SU-DHL-6 (cell line): ENCODE data around the gene DPP10.

Experiments
- H2AFZ ChIP-seq: fragments of 200-600 bp; sonication (generic); 2 replicates; pipeline ENCODE4 v1.6.1; 2014; ENCODE audit warnings: low read depth, mild to moderate bottlenecking, moderate library complexity, mixed read lengths, antibody characterized with exemption, low read length; ENCODE audit not compliant: severe bottlenecking
- H3F3A ChIP-seq: fragments of 200-600 bp; shearing (Covaris generic); 2 replicates; pipeline ENCODE4 v1.6.0; 2016; ENCODE audit warnings: antibody characterized with exemption, mild to moderate bottlenecking; ENCODE audit not compliant: insufficient read depth
- H3K27ac ChIP-seq: fragments of 200-600 bp; sonication (generic); 2 replicates; pipeline ENCODE4 v1.5.1; 2016; ENCODE audit warnings: low read depth, mild to moderate bottlenecking, low read length, moderate library complexity, mixed read lengths
- H3K27me3 ChIP-seq: fragments of 200-600 bp; sonication (generic), shearing (Covaris generic); 2 replicates; pipeline ENCODE4 v1.6.0; 2014; ENCODE audit warnings: mild to moderate bottlenecking, low read length
- H3K36me3 ChIP-seq: fragments of 200-600 bp; sonication (generic); 2 replicates; pipeline ENCODE4 v1.6.1; 2014; ENCODE audit warnings: mild to moderate bottlenecking, low read length, mixed read lengths
- H3K4me2 ChIP-seq: fragments of 300-600, 200-600 bp; shearing (Covaris generic), sonication (generic); 2 replicates; pipeline ENCODE4 v1.6.0; 2014; ENCODE audit warnings: low read length, low read depth, mild to moderate bottlenecking; ENCODE audit not compliant: poor library complexity, severe bottlenecking
- H3K4me3 ChIP-seq: fragments of 200-600 bp; sonication (generic); 2 replicates; pipeline ENCODE4 v1.5.1; 2014; ENCODE audit warnings: antibody characterized with exemption, low read length, mild to moderate bottlenecking, mixed read lengths; ENCODE audit not compliant: insufficient read depth, poor library complexity, severe bottlenecking
- H3K79me2 ChIP-seq: fragments of 200-600 bp; sonication (generic); 2 replicates; pipeline ENCODE4 v1.6.1; 2014; ENCODE audit warnings: mild to moderate bottlenecking, low read length, moderate library complexity; ENCODE audit not compliant: insufficient read depth
- H3K9ac ChIP-seq: fragments of 200-600 bp; sonication (generic); 2 replicates; pipeline ENCODE4 v1.7.0; 2014; ENCODE audit warnings: mild to moderate bottlenecking, low read length
- H3K9me2 ChIP-seq: fragments of 200-600 bp; sonication (generic); replicated peaks from 2 replicates; pipeline ENCODE4 v1.6.1; 2014; ENCODE audit warnings: low read length; ENCODE audit not compliant: insufficient read depth
- H3K9me3 ChIP-seq: fragments of 200-600 bp; sonication (generic); 2 replicates; pipeline ENCODE4 v1.6.1; 2014; ENCODE audit warnings: low read length, mixed read lengths; ENCODE audit not compliant: insufficient read depth
- H4K20me1 ChIP-seq: fragments of 200-600 bp; sonication (generic); 2 replicates; pipeline ENCODE4 v1.6.1; 2014; ENCODE audit warnings: low read depth, mild to moderate bottlenecking, antibody characterized with exemption, low read length, moderate library complexity, mixed read lengths
- EZH2phosphoT487 ChIP-seq: fragments of 200-600 bp; sonication (generic), shearing (Covaris generic); conservative IDR thresholded peaks from 2 replicates; pipeline ENCODE4 v1.6.1; 2018; ENCODE audit warnings: mild to moderate bottlenecking, antibody characterized with exemption, low read length, moderate library complexity, mixed read lengths
- TF ChIP-seq, protein P1 (sequence below): fragments of 200-600 bp; sonication (generic); IDR thresholded peaks from one replicate; pipeline ENCODE4 v1.5.1; 2017; ENCODE audit warnings: antibody characterized with exemption, mild to moderate bottlenecking, low read length, moderate library complexity; ENCODE audit not compliant: insufficient read depth, poor library complexity, severe bottlenecking

The DPP10 gene

DNA sequence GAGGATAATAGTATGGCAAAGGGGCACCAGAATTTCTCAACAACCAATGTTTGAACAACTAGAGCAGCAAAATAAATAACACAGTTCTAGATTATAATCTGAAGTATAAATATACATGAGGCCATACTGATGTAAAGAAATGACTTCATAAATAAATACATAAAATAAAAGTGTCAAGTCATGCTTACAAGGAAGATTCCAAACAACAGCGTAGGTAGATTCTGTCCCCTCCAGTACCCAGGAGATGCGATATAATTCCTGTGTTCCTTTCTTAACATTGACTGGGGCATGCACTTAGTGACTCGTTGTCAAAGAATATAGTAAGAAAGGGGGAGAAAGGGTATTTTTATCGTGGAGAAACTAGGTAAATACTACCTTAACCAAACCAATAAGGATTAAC is 355.1 kb downstream of the DPP10 start:
- Histone ChIP-seq H3K4me3 (no peak overlapping the region), H3K9ac (no peak overlapping the region), H3K79me2 (no peaks in the 10 kb centered on the region), H4K20me1 (no peaks in the 10 kb centered on the region), H3K36me3 (no peaks in the 10 kb centered on the region), H3K27ac (no peak overlapping the region), H3K9me3 (no peaks in the 10 kb centered on the region), H3K9me2 (no peaks in the 10 kb centered on the region), H3K27me3 (no peaks in the 10 kb centered on the region), H3K4me2 (no peak overlapping the region), H3F3A (no peaks in the 10 kb centered on the region), H2AFZ (no peak overlapping the region)
- no peak for TF ChIP-seq EZH2phosphoT487
- TF ChIP-seq, protein P1, sequence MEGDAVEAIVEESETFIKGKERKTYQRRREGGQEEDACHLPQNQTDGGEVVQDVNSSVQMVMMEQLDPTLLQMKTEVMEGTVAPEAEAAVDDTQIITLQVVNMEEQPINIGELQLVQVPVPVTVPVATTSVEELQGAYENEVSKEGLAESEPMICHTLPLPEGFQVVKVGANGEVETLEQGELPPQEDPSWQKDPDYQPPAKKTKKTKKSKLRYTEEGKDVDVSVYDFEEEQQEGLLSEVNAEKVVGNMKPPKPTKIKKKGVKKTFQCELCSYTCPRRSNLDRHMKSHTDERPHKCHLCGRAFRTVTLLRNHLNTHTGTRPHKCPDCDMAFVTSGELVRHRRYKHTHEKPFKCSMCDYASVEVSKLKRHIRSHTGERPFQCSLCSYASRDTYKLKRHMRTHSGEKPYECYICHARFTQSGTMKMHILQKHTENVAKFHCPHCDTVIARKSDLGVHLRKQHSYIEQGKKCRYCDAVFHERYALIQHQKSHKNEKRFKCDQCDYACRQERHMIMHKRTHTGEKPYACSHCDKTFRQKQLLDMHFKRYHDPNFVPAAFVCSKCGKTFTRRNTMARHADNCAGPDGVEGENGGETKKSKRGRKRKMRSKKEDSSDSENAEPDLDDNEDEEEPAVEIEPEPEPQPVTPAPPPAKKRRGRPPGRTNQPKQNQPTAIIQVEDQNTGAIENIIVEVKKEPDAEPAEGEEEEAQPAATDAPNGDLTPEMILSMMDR: no peak

DNA sequence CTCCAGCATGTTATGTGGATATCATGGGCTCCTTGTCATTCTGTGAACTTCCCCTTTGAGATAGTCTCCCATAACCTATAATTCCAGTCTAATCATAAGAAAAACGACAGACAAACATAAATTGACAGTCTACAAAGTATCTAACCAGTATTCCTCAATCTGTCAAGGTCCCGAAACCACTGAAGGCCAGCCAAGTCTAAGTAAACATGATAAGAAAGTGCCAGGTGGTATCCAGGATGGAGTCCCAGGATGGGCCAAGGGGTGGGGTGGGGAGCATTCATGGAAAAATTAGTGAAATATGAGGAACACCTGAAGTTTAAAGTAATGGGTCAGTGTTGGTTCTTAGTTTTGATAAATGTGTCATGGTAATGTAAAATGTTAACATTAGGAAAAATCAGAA is 355.5 kb downstream of the DPP10 start:
- Histone ChIP-seq H3K27me3 (no peaks in the 10 kb centered on the region), H3K9me3 (no peaks in the 10 kb centered on the region), H3K9ac (no peak overlapping the region), H3K9me2 (no peaks in the 10 kb centered on the region), H2AFZ (no peak overlapping the region), H3K79me2 (no peaks in the 10 kb centered on the region), H3K36me3 (no peaks in the 10 kb centered on the region), H3K4me2 (no peak overlapping the region), H4K20me1 (no peaks in the 10 kb centered on the region), H3K4me3 (no peak overlapping the region), H3F3A (no peaks in the 10 kb centered on the region), H3K27ac (no peak overlapping the region)
- TF ChIP-seq, protein P1: no peak
- no peak for TF ChIP-seq EZH2phosphoT487

DNA sequence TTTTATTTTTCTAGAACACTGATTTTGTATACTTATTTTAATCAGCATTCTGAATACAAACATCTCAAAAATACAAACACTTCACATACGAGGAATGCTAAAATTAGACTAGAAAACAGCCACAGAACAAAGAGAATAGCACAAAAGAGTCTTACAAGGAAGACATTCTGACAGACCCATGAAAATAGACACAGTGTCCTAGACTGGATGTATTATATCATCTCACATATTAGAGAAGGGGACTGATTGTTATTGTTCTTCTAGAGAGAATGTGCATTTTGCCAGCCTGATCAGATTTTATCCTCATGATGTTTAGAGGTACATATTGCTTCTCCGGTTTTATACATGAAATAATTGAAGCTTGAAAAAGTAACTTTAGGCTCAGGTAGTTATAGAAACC is 357.9 kb downstream of the DPP10 start:
- no peak for TF ChIP-seq EZH2phosphoT487
- TF ChIP-seq, protein P1: no peak
- Histone ChIP-seq H3K27ac (no peak overlapping the region), H3K9me3 (no peaks in the 10 kb centered on the region), H4K20me1 (no peaks in the 10 kb centered on the region), H3K4me3 (no peak overlapping the region), H3K27me3 (no peaks in the 10 kb centered on the region), H3K79me2 (no peaks in the 10 kb centered on the region), H3K4me2 (no peak overlapping the region), H2AFZ (no peak overlapping the region), H3K36me3 (no peaks in the 10 kb centered on the region), H3K9ac (no peak overlapping the region), H3K9me2 (no peaks in the 10 kb centered on the region), H3F3A (no peaks in the 10 kb centered on the region)

DNA sequence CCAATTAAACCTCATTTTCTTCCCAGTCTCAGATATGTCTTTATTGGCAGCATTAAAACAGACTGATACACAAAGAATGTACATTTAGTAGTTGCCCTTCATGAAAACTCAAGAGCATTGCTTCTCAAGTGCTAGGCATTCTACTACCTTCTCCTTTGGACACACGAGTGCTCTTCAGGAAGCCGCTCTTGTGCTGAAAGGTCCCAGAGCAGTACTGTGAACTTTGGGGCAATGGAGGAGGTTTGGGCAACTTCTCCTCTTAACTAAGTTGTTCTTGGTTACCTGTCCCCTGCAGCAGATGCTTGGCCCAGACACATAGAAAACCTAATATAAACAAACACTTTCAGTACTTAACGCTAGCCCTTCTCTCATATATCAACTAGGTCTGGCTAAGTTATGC is 362.8 kb downstream of the DPP10 start:
- no peak for TF ChIP-seq EZH2phosphoT487
- TF ChIP-seq, protein P1: no peak
- no peak overlapping the region for H3K4me3 ChIP-seq
- no peaks in the 10 kb centered on the region for H4K20me1 ChIP-seq
- H3K27ac ChIP-seq: no peak overlapping the region
- H3K9me2 ChIP-seq: no peaks in the 10 kb centered on the region
- H3K36me3 ChIP-seq: no peaks in the 10 kb centered on the region
- no peaks in the 10 kb centered on the region for H3K79me2 ChIP-seq
- no peak overlapping the region for H3K9ac ChIP-seq
- no peak overlapping the region for H2AFZ ChIP-seq
- no peaks in the 10 kb centered on the region for H3K27me3 ChIP-seq
- no peaks in the 10 kb centered on the region for H3F3A ChIP-seq
- no peaks in the 10 kb centered on the region for H3K9me3 ChIP-seq
- no peak overlapping the region for H3K4me2 ChIP-seq
